ENCODE measurements around the gene LNX2.

Gene LNX2

DNA sequence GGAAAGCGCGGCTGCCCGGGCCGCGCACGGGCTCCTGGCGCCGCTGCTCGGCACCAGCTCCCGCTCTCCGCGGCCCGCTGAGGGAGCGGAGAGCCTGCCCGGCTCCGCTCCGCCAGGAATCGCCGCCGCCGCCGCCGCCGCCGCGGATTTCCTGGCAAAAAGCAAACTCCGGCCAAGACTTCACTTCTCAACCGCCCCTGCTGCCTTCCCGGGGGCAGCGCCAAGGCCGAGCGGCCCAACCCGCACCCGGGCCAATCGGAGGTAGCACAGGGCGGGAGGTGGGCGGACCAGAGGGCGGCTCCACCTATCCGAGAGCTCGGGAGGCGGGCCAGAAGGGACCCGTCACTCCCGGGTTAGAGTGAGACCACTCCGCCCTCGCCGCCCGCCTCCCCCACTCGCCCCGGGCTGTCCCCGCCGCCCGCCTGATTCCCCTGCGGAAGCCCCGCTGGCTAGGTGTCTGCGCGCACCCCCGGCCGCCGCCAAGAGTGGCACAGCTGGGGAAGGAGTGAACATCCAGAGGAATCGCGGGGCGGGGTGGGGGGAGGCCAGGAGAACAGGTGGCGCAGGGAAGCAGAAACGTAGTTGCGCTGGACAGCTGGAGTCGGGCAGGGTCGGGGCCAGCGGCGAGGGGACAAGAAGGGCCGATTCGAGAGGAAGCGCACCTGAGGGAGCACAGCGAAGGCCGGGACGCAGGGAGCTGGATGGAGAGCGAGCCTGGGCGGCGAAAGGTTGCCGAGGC, at the start of gene LNX2:
Gene LNX2 (minus strand): TSS at position 153 of the 739 bp plus-strand sequence. CDS start 38,826 bp downstream, outside the sequence.
- in situ Hi-C loops (cut with MboI; ENCODE audit: low sequenced_read_pairs): no loop called here

DNA sequence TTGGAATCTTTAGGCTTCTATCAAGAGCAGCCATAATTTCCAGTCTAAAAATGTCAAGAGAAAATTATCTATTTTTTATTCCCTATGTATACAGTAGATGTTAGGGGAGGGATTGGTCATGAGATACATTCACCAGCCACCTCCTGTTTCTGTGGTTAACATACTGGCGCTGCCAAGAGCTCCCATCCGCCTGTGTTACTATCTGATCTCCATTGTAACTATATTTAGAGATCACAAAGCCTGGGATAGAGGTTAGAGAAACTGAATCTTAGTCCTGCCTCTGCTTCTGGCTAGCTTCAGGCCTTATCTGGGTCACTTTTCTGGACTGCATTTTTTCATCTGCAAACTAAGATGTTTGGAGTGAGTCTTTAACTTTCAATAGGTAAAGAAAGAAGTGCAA, 47.6 kb upstream of the LNX2 start:
- in situ Hi-C loops (cut with MboI; ENCODE audit: low sequenced_read_pairs): no loop called here

DNA sequence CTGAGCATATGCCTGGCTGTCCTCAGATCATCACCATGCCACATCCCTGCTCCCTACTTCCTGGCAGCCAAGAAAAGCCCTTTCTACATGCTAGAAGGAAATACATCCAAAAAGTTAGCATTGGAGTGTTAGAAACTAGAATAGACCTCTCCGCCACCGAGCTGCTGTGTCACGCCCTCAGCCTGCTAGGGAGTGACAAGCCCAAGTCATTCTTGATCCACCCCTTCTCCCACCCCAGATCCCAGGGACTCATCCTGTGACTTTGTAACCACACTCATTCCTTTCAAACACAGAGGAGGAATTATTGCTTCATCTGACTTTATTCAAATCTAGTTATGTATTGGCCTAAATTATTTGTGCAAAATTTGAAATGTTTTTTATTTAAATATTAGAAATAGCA, 46.6 kb upstream of the LNX2 start:
- in situ Hi-C loops (cut with MboI; ENCODE audit: low sequenced_read_pairs): no loop called here

DNA sequence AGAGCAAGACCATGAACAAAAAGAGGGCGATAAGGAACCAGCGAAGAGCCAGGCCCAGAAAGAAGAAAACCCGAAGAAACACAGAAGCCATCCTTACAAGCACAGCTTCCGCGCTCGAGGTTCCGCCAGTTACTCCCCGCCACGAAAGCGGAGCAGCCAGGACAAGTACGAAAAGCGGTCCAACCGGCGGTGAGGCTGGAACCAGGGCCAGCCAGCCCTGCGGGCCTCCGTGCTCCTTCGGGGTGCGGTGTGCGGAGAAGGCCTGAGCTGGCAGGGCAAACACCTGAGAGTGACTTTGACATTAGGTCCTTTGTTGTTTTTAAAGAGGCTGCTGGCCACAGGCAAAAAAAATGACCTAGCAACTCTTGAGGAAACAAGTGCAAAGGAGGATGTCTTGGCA, 45.4 kb upstream of the LNX2 start:
- in situ Hi-C loops (cut with MboI; ENCODE audit: low sequenced_read_pairs): no loop called here

DNA sequence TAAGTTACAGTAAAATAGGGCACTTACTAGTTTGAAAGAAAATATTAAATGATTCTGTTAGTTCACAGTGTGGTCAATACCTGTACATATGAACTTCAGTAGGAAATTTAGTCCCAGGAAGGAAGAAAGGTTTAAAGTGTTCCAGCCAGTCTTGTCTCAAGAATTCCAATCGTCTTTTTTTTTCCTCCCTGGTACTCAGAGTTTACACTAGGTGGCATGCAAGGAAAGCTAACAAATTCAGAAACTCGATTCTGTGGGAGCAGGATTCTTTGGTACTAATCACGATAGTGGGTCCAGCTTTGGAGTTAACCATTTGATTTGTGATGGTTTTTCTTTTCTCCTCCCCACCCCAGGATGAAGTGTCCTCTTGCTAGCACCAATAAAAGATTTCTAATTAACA, 45.0 kb upstream of the LNX2 start:
- in situ Hi-C loops (cut with MboI; ENCODE audit: low sequenced_read_pairs): no loop called here

DNA sequence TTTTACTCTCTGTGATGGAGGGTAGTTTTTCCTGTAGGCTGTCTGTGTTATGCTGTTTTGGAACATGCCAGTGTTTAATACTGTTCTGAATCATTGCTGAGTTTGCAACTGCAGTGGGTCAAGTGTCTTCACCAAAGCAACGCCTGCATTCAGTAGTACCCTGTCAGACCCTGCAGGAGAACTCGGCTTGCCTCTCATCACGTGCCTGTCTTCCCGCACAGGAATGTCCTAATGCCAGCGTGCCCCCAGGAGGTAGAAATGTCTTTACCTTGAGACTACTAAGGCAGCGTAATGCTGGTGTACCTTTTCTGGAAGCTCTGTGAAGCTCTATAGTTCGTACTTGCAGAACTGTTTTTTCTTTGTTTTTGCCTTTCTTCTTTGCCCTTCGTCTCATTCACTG, 43.6 kb upstream of the LNX2 start:
- in situ Hi-C loops (cut with MboI; ENCODE audit: low sequenced_read_pairs): no loop called here

DNA sequence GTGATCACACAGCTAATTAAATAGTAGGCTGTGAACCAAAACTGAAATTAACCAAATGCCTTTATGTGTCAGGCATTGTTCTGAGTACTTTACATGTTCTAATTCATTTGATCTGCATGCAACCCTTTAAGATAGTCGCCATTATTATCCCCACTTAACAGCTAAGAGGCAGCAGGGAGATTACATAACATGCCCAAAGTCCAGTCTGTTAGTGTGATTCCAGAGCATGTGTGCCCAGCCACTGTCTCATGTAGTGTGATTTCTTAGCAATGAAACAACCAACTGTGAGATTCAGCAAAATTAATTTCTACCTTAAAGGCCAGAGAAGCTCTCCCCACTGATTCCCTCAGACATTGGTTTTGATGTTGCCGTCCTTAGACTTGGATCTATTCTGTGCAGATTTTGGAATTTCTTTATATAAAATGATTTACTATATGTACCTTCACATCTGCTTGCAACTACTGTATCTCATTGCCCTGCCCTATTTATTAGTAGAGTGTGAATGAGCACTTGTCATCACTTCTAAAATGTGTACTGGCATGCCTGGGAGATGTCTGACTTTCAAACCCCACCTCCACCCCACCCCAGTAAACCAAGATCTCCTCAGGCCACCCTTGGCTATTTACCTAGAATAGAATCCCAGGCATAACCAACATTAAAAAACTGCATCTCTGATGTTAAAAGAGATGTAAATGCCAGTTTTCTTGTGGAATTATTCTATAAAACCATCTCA, 42.6 kb upstream of the LNX2 start:
- in situ Hi-C loops (cut with MboI; ENCODE audit: low sequenced_read_pairs): no loop called here

DNA sequence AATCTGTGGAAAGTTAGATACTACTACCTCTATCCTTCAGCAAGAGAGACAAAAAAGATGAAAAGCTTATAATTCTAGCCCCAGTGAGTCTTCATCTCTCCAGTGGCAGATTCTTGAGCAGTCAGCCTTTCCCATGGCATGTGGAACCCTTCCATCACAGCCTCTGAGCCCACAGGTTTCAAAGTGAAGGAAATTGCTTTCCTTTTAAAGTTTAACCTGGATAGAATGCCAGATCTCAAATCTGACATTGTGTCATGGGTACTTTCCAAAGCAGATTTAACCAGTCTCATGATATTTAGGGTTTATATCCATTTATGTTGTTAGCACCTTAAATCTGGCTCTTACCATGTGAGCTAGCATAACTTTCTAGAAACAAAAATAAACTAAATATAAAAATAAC, 40.7 kb upstream of the LNX2 start:
- in situ Hi-C loops (cut with MboI; ENCODE audit: low sequenced_read_pairs): no loop called here

DNA sequence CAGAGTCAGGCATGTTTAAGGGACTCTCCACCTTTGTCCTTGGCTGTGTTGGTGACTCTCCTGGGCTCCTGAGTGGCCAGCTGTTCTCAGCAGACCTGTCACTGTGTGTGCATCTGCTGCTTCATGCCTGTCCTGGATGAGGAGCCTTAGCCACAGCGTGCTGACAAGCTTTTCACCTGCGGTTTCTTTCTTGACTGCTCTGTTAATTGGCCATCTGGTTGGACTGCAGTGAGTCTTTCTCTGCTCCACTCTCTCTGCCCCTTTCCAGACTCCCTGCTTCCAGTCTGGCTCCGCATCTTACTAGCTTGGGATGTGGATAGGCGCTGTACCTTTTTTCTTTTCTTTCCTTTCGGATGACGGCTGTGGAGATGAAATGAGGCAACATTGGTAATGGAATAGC, 40.2 kb upstream of the LNX2 start:
- in situ Hi-C loops (cut with MboI; ENCODE audit: low sequenced_read_pairs): no loop called here

DNA sequence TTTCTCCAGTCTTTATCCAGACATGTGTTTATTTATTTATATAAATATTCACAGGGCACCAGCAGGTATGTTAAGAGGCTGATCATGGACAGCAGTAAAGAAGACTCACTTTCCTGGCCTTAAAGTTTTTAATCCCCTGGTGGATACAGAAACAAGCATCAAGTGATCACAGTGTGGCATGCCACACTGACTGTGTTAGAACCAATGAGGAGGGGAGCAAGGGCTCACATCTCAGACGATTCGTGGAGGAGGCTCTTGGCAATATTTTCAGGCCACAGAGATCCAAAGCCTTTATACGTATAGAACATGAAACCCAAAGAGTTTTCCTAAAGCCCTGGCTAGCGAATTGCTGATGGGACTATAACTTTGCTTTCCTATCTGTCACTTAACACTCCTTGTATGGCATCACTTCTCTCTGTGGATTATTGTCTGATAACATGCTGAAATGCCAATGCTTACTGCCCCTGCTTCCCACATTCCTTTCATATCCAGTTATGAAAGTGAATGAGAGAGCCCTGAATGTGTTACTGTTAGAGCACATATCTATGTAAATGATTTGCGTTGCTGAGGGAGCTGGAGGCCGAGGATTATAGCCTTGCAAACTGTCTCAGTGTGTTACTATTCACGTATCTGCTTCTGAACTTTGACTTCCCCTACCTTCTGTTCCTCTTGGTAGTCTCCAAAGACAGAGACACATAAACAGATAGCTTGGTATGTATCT, 39.0 kb upstream of the LNX2 start:
- in situ Hi-C loops (cut with MboI; ENCODE audit: low sequenced_read_pairs): no loop called here

DNA sequence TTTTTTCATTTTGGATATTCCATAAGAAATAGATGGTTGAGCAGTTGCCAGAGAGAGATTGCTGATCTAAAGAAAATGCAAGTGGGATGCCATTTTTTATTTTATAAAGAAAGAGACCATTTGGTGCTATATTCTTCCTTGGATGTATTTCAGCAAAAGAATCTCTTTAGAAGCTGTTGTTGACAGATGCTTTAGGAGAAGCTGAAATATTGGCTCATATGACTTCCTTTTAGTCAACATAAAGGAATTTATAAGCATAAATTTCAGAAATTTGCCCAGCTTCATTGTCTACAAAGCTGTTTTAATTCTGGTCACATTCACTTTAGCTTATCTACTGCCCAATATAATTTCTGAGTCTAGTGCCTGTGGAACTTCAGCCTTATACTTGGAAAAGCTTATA, 38.2 kb upstream of the LNX2 start:
- in situ Hi-C loops (cut with MboI; ENCODE audit: low sequenced_read_pairs): no loop called here

DNA sequence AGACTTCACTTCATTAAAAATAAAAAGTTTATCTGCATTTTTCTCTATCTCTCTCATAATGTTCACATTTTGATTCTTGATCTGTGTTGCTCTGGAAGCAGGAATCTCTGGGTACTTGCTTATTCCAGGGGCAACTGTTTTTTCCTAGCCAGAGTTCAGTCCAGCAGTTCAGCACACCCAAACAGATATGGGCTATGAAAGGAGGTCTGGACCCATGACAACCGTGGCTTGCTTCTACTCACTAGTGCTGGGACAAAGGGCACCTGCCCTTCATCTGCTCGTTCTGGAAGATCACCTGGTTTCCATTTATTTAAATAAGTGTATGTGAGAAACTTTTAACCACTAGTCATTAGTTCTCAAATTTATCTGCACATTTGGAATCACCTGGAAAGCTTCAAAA, 37.4 kb upstream of the LNX2 start:
- in situ Hi-C loops (cut with MboI; ENCODE audit: low sequenced_read_pairs): no loop called here

DNA sequence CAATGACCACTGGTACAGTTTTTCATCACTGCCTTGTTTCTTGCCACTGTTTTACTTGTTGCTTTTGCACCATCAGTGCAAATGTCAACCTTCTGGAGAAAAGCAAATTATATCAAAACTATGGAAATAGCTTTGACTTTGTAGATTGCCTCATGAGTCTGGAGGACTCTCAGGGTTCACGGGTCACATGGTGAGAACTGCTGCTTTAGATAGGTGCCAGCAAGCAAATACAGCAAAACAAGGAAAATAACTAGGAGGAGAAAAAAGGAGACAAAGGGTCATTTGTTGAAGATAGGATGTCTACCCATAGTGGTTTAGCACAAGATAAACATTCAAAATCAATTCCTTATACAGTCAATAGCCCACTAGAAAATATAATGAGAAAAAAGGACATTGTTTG, 34.5 kb upstream of the LNX2 start:
- in situ Hi-C loops (cut with MboI; ENCODE audit: low sequenced_read_pairs): no loop called here

DNA sequence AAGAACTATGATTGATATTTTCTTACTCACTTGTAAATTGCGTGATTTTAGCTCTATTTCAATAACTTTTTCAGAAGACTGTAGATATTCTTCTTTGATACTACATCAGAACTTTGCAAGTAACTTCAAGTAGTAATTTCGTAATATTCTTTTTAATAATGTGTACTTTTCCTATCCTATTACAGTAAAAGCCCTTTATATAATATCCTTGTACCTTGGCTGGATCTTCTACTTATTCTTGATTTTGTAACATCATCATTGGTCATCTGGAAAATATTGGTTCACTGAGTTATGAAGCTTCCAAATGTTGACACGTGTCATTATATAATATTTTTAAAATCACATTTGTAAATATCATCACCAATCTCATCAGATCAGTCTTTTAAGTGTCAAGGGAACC, 33.7 kb upstream of the LNX2 start:
- in situ Hi-C loops (cut with MboI; ENCODE audit: low sequenced_read_pairs): no loop called here

DNA sequence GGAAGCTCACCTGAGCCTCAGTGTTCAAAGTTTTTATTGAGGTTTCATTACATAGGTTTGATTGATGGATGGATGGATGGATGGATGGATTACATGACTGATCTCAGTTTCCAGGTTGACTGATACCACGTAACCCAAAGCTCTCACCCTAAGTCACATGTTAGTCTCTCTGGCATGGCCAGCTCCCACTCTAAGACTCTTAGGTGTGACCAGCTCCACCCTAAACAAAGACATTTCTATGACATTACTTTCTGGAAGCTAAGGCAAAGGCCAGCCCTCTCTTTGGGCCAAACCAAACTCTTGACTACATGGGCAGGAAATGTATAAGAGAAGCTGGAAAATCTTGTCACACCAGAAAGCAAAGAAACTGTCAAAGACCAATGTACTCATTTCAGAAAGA, 30.0 kb upstream of the LNX2 start:
- in situ Hi-C loops (cut with MboI; ENCODE audit: low sequenced_read_pairs): no loop called here

DNA sequence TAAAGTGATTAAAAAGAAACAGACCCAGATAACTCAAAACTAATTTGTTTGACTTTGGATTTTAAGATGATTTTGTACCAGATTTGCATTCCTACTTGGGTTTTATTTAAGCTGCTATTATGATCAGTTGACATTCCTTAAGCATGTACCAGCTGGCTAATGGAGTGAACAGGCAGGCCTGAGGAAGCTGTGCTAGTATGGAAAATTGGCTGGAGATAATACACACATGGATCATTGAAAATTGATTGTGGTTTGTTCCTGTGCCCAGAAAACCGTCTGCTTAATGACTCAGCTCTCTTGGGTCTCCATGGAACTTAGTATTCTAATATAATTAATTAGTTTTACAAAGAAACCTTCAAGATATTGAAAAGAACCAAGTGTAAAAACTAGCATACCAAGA, 24.0 kb upstream of the LNX2 start:
- in situ Hi-C loops (cut with MboI; ENCODE audit: low sequenced_read_pairs): no loop called here

DNA sequence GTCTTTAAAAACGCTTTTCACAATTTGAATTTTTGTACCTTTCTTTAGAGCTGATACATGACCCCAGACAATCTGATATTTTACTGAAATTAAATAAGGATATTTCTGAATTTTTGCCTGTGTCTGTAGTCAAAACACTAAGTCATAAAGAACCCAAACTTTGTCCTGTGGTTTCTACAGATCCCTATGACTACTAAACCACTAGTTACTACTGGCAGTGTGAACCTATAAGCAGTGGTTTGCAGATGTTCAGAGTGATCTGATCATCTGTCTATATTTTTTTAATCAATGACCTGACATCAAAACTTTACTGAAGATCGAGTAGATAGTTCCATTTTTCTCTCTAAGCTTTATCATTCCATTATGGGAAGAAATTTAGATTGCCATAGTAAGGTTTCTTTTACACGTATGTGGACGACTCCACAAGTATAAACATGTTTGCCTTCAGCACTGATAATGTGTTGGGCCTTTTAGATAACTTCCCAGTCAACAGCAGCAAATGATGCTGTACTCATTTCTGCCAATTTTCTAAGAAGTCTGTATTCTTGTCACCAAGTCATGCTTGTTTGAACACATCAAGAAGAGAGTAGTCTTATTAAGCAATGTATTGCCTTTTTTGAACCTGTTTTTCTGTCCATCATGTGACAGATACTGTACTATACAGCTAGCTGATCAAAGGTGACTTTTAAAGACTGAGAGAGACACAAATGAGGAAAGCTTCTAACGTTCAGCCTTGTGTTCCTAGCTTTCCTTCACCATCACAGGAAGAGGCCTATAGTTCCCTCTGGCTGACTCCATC, 23.2 kb upstream of the LNX2 start:
- in situ Hi-C loops (cut with MboI; ENCODE audit: low sequenced_read_pairs): no loop called here

DNA sequence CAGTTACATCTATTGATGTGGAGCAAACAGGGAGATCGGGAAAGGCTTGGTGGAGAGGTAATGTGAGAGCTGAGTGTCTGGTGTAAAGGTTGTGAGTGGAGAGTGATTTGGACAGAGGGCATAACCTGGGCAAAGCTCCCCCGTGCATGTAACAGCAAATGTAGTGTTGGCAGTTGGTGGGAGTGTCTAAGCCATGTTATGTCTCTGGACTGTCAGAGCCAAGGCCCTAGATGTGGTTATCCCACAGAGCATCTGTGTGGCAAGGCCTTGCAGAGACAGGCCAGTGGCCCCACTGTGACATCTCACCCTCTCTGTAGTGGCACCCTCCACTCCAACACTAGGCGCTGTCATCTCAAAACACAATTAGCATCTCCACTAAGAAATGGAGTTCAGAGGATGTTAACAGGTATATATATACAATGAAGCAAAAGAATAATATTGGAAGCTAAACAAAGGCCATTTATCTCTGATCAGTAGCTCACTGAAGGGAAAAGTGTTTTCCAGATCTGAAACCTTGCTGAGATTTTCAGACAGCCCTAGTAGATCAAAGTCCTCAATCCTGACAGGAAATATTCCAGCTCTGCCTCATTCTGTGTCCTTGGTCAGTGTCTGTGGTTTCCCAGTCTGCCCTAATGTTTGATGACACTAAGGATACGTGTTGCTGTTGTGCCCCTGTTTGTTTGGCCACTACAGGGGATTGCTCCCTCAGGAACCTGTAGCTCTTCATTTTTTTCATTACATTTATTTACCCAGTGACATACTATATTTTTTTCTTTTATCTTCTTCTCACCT, 21.6 kb upstream of the LNX2 start:
- in situ Hi-C loops (cut with MboI; ENCODE audit: low sequenced_read_pairs): no loop called here

DNA sequence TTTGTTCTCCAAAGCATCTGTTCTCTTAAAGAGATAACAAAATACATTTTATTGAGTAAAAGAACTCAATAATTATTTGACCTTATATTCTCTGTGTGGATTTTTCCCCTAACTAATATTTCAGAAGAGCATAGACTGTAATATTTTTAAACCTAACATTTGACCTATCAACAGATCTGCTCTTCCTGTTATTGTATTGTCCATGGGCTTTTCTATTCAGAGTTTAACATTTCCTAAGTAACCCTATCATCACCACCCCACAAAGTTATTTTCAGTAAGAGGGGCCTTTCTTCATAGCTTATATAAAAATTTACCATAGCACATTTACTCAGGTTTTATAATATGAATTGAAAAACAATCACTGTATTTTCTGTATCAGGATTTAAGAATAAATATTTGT, 18.9 kb upstream of the LNX2 start:
- in situ Hi-C loops (cut with MboI; ENCODE audit: low sequenced_read_pairs): no loop called here

DNA sequence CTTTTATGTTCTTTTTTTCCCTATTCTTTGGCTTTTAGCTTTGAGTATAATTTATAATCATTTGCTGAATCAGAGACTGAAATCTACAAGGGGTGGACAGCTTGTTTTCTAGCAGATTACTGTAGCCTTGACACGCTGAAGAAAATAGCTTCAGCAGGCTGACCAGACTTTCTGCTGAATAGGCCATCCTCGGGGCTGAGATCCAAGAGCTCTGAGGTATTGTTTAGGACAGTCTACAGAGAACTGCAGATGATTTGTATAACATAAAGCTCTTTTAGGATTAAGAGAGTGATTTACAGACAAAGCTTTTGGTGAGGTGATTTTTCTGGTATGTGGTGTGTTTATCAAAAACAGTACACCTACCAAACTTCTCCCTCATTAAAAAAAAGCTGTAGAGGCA, 18.2 kb upstream of the LNX2 start:
- in situ Hi-C loops (cut with MboI; ENCODE audit: low sequenced_read_pairs): no loop called here
